Activated CD4-positive, alpha-beta T cell treated with anti-CD3 and anti-CD28 coated beads for 24 hours (primary cell): ENCODE data around the gene TJP3.

Experiments
- DNase-seq, 2 donors: peaks; one replicate each; pipeline ENCODE4 v3.0.0-alpha.2; 2020; ENCODE audit warnings: low read depth in 2 of 2

The TJP3 gene

DNA sequence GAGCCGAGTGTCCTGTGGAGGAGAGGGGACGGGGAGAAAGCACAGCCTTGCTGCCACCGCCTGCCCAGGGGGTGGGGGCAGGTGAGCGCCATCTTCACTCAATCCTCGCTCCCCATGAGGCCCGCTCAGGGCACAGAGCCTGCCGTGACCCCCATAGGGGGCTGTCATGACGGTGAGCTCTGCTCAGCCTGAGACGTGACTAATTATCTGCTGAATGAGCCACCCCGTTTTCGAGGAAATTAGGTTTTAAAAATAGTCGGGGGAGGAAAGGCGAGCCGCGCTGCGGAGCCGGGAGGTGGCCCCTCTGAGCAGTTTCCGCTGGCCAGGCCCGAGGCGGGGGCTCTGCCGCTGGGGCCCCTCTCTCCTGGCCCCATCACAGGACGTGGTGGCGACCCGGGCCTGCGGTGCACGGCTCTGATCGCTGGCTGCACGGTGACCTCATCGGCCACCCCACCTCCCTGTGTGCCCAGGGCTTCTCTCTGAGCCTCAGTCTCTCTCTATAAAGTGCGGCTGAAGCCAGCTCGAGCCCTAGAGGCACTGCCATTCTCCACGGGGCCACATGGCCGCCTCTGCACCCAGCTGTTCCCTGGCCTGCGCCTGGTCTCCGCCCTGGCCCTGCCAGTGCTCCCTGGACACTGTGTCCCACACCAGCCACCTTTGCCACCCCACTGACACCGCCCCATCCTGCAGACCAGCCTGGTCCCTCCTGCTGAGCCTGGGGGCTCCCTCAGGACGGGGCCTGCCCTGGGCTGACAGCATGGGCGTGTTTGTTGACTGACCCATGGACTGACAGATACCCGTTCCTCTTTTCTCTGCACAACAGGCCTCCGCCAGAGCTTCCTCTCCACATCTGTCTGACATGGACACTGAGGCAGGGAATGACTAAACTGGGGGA lies 36.3 kb upstream of the TJP3 start:
- DNase-seq: no peak

DNA sequence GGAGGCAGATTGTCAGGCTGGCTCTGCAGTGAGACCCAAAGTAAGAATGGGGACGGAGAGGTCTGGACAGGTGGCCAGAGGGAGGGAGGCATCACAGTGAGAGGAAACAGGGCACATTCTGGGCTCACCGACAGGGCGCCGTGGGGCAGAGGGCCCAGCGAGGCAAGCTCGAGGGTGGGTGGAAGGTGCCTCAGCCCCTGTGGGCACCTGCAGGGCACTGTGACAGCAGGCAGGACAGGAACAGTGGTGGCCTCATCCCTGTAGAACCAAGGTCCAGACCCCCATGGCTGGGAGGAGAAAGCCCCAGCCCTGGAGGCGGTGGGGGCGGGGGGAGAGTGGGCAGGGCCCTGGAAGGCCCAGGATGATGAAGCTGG lies 35.6 kb upstream of the TJP3 start:
- no peak for DNase-seq

DNA sequence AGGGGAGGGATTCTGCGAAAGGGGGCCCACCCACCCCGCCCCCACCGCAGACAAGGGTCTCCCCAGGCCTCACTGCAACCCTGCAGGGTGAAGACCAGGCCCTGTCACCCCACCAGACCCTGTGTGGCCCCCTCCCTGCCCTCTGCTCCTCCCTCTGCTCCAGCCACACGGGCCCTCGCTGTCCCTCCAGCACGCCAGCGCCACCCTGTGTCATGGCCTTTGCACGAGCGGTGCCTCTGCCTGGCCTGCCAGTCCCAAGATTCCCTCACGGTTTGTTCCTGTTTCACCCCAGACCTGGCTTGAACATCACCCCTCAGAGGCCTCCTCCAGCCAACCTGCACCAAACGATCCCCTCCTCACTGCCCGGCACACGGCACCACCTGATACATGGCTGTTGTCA lies 35.2 kb upstream of the TJP3 start:
- no peak for DNase-seq

DNA sequence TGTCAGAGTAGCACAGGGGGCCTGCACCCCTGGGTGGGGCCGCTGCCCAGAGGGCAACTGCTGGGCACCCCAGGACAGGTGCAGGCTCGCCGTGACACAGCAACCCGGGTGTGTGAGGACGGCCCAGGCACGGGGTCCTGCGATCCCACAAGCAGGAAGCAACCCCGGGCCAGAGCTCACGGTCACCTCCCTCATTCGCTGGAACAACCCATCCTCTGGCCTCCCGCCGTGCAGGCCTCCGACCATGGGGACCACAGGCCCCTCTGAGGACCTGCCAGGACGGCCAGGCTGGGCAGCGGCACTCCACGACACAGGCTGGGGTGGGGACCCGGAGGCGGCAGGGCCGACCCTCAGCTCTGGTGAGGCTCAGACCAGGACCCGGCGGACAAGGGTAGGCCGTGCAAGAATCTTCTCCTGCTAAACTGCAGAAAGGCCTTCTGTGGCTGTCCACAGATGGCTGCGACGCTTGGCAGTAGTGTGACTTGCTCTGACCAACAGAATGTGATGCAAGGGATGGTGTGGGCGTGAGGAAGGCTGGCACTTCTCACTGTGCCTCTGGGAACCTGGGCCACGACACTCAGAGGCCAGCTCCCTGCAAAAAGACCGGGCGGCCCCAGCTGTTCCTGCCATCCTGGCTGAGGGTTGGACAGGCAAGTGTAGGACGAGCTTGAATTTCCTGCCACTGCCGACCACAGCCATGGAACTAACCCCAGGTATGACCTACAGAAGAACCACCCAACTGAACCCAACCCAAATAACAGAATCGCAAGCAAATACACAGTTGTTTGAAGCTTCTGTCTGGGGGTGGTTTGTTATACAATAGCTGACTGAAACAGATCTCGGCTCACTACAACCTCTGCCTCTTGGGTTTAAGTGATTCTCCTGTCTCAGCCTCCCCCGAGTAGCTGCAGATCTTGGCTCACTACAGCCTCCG lies 34.4 kb upstream of the TJP3 start:
- DNase-seq: no peak

DNA sequence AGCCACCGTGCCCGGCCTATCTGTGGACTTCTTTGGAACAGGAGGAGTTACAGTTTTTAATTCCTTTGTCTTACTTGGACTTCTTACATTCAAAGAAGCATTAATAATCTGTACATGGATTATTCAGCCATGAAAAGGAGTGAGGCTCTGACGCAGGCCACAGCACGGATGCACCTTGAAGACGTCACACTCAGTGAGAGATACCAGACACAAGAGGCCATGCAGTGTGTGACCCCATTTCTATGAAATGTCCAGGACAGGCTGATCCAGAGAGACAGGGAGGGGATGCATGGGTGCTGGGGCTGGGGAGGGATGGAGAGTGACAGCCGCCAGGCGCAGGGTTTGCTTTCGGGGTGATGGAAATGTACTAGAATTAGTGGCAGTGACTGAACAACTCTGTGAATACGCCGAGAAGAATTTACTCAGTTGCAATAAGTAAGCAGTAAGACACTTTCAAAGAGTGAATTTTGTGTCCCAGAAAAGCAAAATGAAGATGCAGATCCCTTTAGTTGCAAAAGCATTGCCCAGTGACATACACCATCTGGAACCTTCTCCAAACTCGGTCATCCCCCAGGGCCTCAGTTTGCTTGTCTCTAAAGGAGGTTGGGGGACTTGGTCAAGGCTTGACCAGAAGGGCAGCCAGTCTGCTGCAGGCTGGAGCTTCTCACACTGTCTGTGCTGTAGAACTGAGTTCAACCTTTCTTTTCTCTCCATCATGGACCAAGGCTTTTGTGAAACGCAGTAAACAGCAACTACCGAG lies 33.2 kb upstream of the TJP3 start:
- DNase-seq: no peak

DNA sequence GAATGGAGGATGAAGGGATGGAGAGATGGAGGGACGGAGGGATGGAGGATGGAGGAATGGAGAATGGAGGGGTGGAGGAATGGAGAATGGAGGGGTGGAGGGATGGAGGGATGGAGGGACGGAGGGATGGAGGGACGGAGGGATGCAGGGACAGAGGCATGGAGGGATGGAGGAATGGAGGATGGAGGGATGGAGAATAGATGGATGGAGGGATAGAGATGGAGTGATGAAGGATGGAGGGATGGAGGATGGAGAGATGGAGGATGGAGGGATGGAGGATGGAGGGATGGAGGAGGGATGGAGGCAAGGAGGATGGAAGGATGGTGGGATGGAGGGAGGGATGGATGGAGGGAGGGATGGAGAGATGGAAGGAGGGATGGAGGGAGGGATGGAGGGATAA lies 30.0 kb upstream of the TJP3 start:
- no peak for DNase-seq

DNA sequence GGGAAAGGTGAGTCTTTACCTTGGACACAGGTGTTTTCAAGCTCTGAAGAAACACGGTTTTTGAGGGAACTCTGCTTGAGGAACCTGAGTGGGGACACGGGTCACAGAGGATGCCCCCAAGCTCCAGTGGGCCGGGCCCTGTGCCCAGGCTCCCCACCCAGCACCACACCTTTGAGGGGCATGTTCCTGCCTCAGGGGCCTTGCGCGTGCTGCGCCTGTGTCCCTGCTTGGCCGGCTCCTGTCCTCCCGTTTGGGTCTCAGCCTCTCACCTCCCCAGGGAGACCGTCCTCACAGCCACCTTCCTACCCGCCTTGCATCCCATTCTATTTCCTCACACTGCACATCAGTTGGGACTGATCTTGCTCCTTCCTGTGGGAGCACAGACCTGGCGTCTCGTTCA lies 29.0 kb upstream of the TJP3 start:
- no peak for DNase-seq

DNA sequence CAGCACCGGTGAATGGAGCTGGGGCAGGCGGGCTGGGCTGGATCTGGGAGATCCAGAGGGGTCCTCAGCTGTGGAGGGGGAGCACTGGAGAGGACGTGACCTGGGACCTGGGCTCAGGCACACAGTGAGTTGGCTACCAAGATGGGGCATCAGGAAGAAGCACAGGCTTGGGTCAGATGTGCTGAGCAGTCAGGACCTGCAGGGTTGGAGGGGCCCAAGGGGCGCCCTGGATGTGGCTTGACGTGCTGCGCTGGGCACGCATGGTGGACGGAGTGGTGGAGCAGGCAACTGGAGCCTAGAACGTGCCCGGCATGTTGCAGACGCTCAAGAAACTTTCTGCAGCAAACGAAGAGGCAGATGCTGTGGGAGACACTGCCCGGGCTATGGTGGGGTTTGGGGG lies 28.6 kb upstream of the TJP3 start:
- DNase-seq: no peak

DNA sequence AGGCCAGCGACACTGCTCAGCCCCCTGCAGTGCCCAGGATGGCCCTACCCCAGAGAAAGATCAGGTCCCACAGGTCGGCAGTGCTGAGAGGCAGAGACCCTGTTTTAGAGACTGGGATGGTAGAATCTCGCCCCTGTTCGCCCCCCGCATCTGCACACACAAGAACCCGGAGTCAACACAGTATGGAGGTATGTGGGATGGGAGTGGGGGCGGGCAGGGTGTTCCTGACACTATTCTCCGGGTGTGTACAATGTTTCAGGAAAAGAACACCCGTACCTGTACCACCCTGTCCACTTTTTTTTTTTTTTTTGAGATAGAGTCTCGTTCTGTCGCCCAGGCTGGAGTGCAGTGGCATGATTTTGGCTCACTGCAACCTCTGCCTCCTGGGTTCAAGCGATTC lies 27.2 kb upstream of the TJP3 start:
- DNase-seq: no peak

DNA sequence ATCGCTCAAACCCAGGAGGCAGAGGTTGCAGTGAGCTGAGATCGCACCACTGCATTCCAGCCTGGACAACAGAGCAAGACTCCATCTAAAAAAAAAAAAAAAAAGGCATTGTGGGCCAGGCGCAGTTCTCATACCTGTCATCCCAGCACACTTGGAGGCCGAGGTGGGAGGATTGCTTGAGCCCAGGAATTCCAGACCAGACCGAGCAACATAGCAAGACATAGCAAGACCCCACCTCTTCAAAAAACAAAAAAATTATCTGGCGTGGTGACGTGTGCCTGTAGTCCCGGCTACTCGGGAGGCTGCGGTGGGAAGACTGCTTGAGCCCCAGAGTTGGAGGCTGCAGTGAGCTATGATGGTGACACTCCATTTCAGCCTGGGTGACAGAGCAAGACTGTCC lies 25.9 kb upstream of the TJP3 start:
- DNase-seq: no peak

DNA sequence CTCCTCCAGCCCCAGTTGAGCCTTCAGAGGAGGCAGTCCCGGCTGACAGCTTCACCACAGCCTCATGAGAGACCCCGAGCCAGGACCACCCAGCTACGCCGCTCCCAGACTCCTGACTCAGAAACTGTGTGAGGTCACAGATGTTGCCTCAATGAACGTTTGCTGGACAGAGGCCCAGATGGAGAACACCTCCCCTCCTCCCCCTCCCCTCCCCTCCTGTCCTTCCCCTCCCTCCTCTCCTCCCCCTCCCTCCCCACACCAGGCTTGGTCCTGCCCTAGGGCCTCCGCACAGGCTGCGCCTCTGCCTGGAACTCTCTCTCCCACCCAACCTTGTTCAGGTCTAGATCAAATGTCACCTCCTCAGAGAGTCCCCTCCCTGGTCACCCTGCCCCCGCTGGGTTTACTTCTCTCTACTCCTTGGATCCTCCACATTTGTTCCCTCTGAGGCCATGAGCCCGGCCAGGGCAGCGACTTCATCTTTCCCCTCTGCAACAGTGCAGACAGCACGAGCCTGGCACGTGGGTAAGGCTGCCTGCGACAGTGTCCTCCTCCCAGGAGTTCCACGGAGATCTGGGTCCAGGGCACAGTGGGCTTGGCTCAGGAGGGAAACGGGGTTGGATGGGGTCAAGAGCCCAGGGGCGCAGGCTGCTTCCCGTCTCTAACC lies 25.3 kb upstream of the TJP3 start:
- DNase-seq: no peak

DNA sequence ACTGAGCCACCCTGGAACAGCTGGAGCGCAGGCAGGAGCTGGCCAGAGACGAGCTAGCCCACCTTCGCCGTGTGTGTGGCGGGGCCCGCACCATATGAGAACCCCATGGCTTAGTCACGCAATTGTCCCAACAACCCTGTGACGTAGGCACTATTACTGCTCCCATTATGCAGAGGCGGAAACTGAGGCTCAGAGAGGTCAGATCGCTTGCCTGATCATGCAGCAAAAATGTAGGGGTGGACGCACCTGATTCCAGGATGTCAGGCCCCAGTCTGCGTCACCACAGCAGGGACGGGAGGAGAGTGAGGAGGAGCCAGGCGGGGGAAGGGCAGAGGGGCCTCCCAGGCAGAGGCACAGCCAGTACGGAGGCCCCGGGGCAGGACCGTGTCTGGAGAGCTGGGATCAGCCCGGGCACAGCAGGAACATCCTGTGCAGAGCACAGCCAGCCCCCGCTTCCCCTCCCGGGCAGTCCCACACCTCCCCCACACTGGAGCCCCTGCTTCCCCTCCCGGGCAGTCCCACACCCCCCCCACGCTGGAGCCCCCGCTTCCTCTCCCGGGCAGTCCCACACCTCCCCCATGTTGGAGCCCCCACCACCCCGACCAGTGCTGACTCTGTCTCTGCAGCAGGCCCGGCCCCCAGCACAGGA lies 24.7 kb upstream of the TJP3 start:
- no peak for DNase-seq

DNA sequence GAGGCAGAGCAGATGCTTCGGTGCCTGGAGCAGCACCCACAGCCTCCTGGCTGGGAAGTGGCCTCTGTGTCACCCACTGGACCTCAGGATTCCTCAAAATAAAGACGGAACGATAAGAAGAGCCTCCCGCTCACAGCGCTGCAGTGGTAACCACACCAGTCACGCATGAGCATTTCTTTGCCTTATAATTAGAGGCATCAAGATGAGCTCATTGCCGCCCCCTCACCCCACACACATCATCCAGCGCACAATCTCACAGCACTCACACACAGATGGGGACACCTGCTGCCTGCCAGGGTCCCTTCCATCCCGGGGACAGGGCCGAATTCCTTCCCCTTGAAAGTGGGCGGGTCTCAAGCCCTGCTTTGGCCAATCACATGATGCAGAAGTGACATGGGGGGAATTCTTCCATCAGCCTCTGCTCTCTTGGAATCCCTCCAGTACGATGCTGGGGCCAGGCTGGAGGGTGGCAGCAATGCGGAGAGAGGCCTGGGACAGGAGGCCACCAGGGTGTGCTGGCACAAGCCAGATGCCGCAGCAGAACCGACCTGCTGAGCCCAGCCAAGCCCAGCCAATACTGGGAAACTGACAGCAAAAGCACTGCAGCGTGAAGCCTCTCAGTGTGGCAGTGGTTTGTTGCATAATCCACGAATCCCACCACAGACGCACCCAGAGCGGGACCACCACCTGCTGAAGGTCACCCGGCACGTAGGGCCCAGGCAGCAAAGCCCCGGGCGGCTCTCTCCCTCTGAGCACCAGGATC lies 23.9 kb upstream of the TJP3 start:
- no peak for DNase-seq

DNA sequence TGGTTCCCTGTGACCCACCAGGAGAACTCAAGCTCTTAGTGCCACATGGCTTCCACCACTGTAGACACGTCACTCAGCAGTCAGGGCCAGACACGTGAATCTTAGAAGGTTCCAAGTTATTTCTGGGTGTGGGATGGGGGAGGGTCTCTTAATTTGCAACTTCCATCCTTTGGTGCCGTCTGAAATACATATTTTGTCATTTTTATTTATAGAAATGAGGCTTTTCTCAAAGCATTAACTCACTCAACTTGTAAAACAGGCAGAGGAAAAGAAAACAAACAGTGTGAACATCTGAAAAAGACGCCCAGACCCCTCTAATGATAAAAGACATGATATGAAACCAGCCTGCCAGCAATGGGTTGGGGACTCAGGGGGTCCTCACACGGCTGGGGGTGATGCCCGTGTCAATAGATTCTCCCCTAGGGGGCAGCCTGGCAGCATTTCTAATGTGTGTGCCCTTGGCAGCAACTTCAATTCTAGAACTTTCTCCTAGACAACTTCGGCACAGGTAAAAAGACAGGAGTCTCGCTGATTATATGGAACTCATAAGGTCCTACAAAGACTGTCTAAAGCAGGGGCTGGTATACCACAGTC lies 23.3 kb upstream of the TJP3 start:
- no peak for DNase-seq

DNA sequence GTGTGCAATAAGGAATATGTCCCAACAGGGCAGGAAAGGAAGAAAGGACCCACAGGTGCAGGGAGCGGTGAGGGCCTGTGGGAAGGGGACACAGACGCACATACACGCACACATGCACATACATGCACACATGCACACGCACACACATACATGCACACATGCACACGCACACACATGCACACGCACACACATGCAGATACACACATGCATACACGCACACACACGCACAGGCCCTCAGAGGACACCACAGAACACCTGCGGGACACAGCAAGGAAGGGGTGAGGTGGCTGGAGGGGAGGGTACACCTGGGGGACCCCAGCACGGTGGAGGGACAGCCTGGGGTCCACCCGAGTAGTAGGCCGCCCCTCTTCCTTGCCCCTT lies 20.8 kb upstream of the TJP3 start:
- DNase-seq: no peak

DNA sequence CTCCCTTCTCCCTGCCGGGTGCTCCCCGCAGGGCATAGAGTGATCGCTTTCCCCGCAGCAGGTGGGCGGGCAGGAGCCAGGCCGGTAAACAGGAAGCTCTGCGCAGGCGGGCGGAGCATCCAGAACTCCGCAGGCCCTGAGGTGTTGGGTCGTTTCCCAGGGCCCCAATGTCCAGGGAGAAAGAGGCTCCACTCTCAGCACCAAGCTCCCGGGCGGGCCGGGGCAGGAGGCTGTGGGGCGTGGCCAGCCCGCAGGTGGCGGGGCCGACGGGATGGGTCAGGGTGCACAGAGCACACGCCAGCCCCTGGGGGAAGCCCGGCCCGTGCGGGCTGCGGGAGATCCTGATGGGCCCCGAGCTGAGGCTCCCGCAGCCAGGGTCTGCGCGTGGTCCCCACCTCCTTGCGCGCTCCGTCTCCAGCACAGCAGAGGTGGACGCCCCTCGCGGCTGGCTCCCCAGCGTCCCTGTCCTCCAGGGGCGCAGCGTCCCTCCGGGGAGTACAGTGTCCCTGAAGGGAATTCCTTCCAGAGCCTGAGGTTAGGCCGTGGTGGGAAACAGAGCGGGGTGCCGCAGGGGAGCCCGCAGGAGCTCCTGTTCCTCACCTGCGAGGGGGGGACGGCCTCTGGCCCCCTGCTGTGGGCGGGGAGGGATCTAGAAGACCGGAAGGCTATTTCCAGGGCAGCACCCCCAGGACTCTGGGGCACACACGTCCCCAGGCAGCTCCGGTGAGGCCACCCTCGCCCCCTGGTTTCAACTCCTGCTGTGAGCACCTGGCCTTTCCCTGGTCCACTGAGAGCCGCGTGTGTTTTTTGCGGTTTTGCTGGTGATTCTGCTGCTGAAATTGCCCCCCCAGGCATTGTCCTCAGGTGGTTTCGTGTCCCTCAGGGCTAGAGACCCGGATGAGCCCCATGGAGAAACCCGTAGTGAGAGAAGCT lies 20.1 kb upstream of the TJP3 start:
- DNase-seq: no peak

DNA sequence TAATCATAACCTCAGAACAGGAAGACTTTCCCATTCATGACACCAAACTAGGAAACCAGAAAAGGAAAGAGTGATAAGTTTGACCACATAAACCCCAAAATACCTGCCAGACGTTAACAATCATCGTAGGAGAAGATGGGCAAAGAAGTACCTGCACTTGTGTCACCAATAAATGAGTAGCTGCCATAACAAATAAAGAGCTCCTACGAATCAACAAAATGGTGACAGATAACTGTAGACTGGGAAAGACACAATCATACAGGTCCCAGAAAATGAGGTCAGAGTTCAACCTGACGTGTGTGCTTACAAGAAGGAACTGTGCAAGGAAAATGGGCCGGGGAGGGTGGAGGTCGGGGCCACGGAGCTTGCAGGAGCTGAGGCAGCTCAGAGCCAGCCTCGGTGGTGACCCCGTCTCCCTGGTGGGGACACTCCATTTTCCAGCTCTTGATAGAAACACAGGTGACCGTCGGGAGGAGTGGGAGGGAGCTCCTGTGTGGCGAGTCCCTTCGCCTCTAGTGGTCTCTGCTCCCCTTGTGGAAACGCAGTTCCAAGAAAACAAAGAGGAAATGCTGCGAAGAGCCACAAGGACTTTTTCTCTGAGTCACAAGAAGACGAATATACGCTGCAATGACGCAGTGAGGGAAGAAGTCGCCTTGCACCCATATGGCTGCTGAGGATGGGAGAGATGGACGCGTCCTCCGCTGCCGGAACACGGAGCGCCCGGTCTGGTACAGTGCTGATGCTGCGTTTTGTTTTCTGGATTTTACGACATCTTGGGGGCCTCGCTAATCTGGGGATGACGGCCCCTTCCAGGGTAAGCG lies 17.4 kb upstream of the TJP3 start:
- DNase-seq: no peak

DNA sequence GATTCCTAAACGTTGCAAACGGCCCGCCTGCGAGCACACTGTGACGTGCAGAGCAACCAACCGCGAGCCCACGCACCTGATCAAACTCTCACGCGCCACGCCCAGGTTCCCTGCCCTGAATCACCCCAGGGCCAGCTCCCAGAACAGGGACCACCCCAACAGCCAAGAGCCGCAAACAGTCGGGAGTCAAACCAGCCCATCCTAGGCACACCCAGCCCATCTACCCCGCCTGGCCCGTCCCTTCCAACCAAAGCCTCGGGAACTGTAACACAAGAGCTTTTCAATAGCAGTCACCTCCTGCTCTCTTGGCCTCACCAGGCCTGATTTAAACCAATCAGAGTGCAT lies 16.8 kb upstream of the TJP3 start:
- no peak for DNase-seq
